HEK293 (cell line): ENCODE measurements around the gene SHROOM3.

Source experiments
- CTCF ChIA-PET: fragments of 350-600 bp; formaldehyde crosslinking; extraction: SDS; loops from one replicate; lab custom pipeline; 2021; ENCODE audit warnings: antibody characterized with exemption; lab: Yijun Ruan, JAX
- POLR2A ChIA-PET: fragments of 300-600 bp; formaldehyde crosslinking; extraction: SDS; loops from one replicate; lab custom pipeline; 2020; ENCODE audit warnings: antibody characterized with exemption, inconsistent platforms; lab: Yijun Ruan, JAX
- H3K27ac ChIP-seq: fragments of 200-500 bp; sonication (Bioruptor generic); 2 replicates; pipeline ENCODE4 v1.5.1; 2014; ENCODE audit warnings: low read depth, low read length, control low read depth, inconsistent platforms; ENCODE audit errors: extremely low read depth
- H3K36me3 ChIP-seq, 2 experiments: fragments of 200-500 bp in 1 of 2; sonication (Bioruptor generic) in 1 of 2; 1 replicate in 1 of 2; 2 replicates in 1 of 2; pipeline ENCODE4 v1.5.1; 2014 to 2017; ENCODE audit warnings: inconsistent platforms in 2 of 2, low read length in 2 of 2; ENCODE audit not compliant: control insufficient read depth in 2 of 2, insufficient read depth in 1 of 2
- H3K4me1 ChIP-seq: fragments of 200-500 bp; sonication (Bioruptor generic); 2 replicates; pipeline ENCODE4 v1.5.1; 2014; ENCODE audit warnings: mild to moderate bottlenecking, low read length, inconsistent platforms; ENCODE audit not compliant: control insufficient read depth, insufficient read depth
- H3K4me3 ChIP-seq: 2 replicates; pipeline ENCODE4 v1.5.1; 2011; ENCODE audit warnings: low read depth, mild to moderate bottlenecking, control low read depth, low read length, moderate library complexity
- H3K9me3 ChIP-seq: fragments of 200-500 bp; sonication (Bioruptor generic); 2 replicates; pipeline ENCODE4 v1.5.1; 2014; ENCODE audit warnings: low read depth, low read length, inconsistent platforms; ENCODE audit not compliant: control insufficient read depth, insufficient read depth
- EGR2 ChIP-seq: fragments of 450-650 bp; formaldehyde crosslinking; IDR thresholded peaks from 2 replicates; pipeline ENCODE4 v1.5.1; 2016; ENCODE audit warnings: low read depth, missing biosample characterization, missing genetic modification characterization
- GLI2 ChIP-seq: fragments of 450-650 bp; formaldehyde crosslinking; IDR thresholded peaks from 2 replicates; pipeline ENCODE4; 2017; ENCODE audit warnings: missing biosample characterization, missing genetic modification characterization, low read depth, borderline replicate concordance
- GLI4 ChIP-seq: fragments of 450-650 bp; formaldehyde crosslinking; IDR thresholded peaks from 2 replicates; pipeline ENCODE4 v1.5.1; 2016; ENCODE audit warnings: missing biosample characterization, missing genetic modification characterization
- KLF16 ChIP-seq: fragments of 450-650 bp; formaldehyde crosslinking; IDR thresholded peaks from 2 replicates; pipeline ENCODE4 v1.5.1; 2017; ENCODE audit warnings: missing biosample characterization, missing genetic modification characterization
- OSR2 ChIP-seq: fragments of 450-650 bp; formaldehyde crosslinking; IDR thresholded peaks from 2 replicates; pipeline ENCODE4 v1.5.1; 2016; ENCODE audit warnings: missing biosample characterization, missing genetic modification characterization
- REST ChIP-seq: fragments of 450-650 bp; formaldehyde crosslinking; IDR thresholded peaks from 2 replicates; pipeline ENCODE4 v1.5.1; 2016; ENCODE audit warnings: missing biosample characterization, missing genetic modification characterization
- SP3 ChIP-seq: fragments of 450-650 bp; formaldehyde crosslinking; IDR thresholded peaks from 2 replicates; pipeline ENCODE4 v1.5.1; 2016; ENCODE audit warnings: missing biosample characterization, missing genetic modification characterization
- ZBTB1 ChIP-seq: fragments of 450-650 bp; formaldehyde crosslinking; IDR thresholded peaks from 2 replicates; pipeline ENCODE4 v1.5.1; 2016; ENCODE audit warnings: missing biosample characterization, missing genetic modification characterization
- ZBTB49 ChIP-seq: fragments of 450-650 bp; formaldehyde crosslinking; IDR thresholded peaks from 2 replicates; pipeline ENCODE4 v1.5.1; 2016; ENCODE audit warnings: missing biosample characterization, missing genetic modification characterization, low read depth
- ZFP3 ChIP-seq: fragments of 450-650 bp; formaldehyde crosslinking; IDR thresholded peaks from 2 replicates; pipeline ENCODE4 v1.5.1; 2016; ENCODE audit warnings: low read depth, missing biosample characterization, missing genetic modification characterization
- ZNF10 ChIP-seq: fragments of 450-650 bp; formaldehyde crosslinking; IDR thresholded peaks from 2 replicates; pipeline ENCODE4 v1.5.1; 2017; ENCODE audit warnings: missing biosample characterization, missing genetic modification characterization
- ZNF19 ChIP-seq: fragments of 450-650 bp; formaldehyde crosslinking; IDR thresholded peaks from 2 replicates; pipeline ENCODE4; 2016; ENCODE audit warnings: missing biosample characterization, missing genetic modification characterization, low read depth
- ZNF214 ChIP-seq: fragments of 450-650 bp; formaldehyde crosslinking; IDR thresholded peaks from 2 replicates; pipeline ENCODE4 v1.5.1; 2017; ENCODE audit warnings: missing biosample characterization, mild to moderate bottlenecking, missing genetic modification characterization, borderline replicate concordance
- ZNF223 ChIP-seq: fragments of 450-650 bp; formaldehyde crosslinking; IDR thresholded peaks from 2 replicates; pipeline ENCODE4 v1.5.1; 2016; ENCODE audit warnings: missing biosample characterization, missing genetic modification characterization
- ZNF24 ChIP-seq: fragments of 450-650 bp; formaldehyde crosslinking; IDR thresholded peaks from 2 replicates; pipeline ENCODE4 v1.5.1; 2016; ENCODE audit warnings: missing biosample characterization, missing genetic modification characterization
- ZNF274 ChIP-seq, 2 experiments: fragments of 200-500 bp in 1 of 2; fragments of 450-650 bp in 1 of 2; sonication (Bioruptor generic) in 1 of 2; formaldehyde crosslinking in 1 of 2; IDR thresholded peaks; 2 replicates each; pipeline versions ENCODE4 v1.5.1 to v1.6.1; 2014 to 2016; ENCODE audit warnings: borderline replicate concordance in 1 of 2, inconsistent platforms in 1 of 2, low read length in 1 of 2, missing biosample characterization in 1 of 2, missing genetic modification characterization in 1 of 2
- ZNF391 ChIP-seq: fragments of 450-650 bp; formaldehyde crosslinking; IDR thresholded peaks from 2 replicates; pipeline ENCODE4 v1.5.1; 2016; ENCODE audit warnings: low read depth, missing biosample characterization, missing genetic modification characterization, borderline replicate concordance
- ZNF426 ChIP-seq: fragments of 450-650 bp; formaldehyde crosslinking; IDR thresholded peaks from 2 replicates; pipeline ENCODE4 v1.5.1; 2017; ENCODE audit warnings: missing biosample characterization, missing genetic modification characterization, mild to moderate bottlenecking, inconsistent platforms, moderate library complexity
- ZNF473 ChIP-seq: fragments of 450-650 bp; formaldehyde crosslinking; IDR thresholded peaks from 2 replicates; pipeline ENCODE4 v1.5.1; 2017; ENCODE audit warnings: missing biosample characterization, missing genetic modification characterization
- ZNF529 ChIP-seq: fragments of 450-650 bp; formaldehyde crosslinking; IDR thresholded peaks from 2 replicates; pipeline ENCODE4 v1.5.1; 2017; ENCODE audit warnings: missing genetic modification characterization, missing biosample characterization; ENCODE audit not compliant: insufficient replicate concordance
- ZNF654 ChIP-seq: fragments of 450-650 bp; formaldehyde crosslinking; IDR thresholded peaks from 2 replicates; pipeline ENCODE4 v1.5.1; 2016; ENCODE audit warnings: low read depth, missing biosample characterization, missing genetic modification characterization
- ZNF670 ChIP-seq: fragments of 450-650 bp; formaldehyde crosslinking; IDR thresholded peaks from 2 replicates; pipeline ENCODE4 v1.5.1; 2016; ENCODE audit warnings: missing biosample characterization, missing genetic modification characterization, low read depth
- ZNF707 ChIP-seq: fragments of 450-650 bp; formaldehyde crosslinking; IDR thresholded peaks from 2 replicates; pipeline ENCODE4 v1.5.1; 2016; ENCODE audit warnings: missing biosample characterization, missing genetic modification characterization
- ZNF837 ChIP-seq: fragments of 450-650 bp; formaldehyde crosslinking; IDR thresholded peaks from 2 replicates; pipeline ENCODE4 v1.5.1; 2016; ENCODE audit warnings: missing biosample characterization, missing genetic modification characterization

Gene SHROOM3

GRCh38 chr4:76670631-76671030 is 235.6 kb downstream of the SHROOM3 start:
- no peaks in the 10 kb centered on the region for H3K36me3 ChIP-seq

GRCh38 chr4:76673362-76673761 is 238.3 kb downstream of the SHROOM3 start:
- TF ChIP-seq ZNF10 (tag by site-specific recombination) (no peak), ZNF529 (tag by site-specific recombination) (no peak), ZNF214 (tag by site-specific recombination) (no peak), REST (no peak), ZNF654 (tag by site-specific recombination) (no peak), SP3 (tag by site-specific recombination) (no peak), ZNF19 (tag by site-specific recombination) (no peak), ZFP3 (no peak)
- Histone ChIP-seq H3K36me3 (no peaks in the 10 kb centered on the region), H3K4me1 (no peaks in the 10 kb centered on the region; the same call in 1 of the 2 replicates), H3K9me3 (no peaks in the 10 kb centered on the region), H3K4me3 (no peak overlapping the region), H3K27ac (no peak overlapping the region)
- ChIA-PET CTCF (interaction anchor here (0.6 kb wide), 1 partner anchor 62 kb away, joined by 5 read pairs; no protein-coding TSS in a partner anchor), POLR2A (no interaction called here)

More at GRCh38 chr4:76670631-76671030, 235.6 kb downstream of the SHROOM3 start:
- CTCF ChIA-PET = no interaction called here
- Histone ChIP-seq H3K4me3 (no peak overlapping the region), H3K9me3 (no peaks in the 10 kb centered on the region), H3K27ac (no peak overlapping the region), H3K4me1 (no peaks in the 10 kb centered on the region)
- no peak for TF ChIP-seq ZNF391 (tag by site-specific recombination)
- TF ChIP-seq ZBTB49 = peak; percentile 90
- POLR2A ChIA-PET = no interaction called here

- Histone ChIP-seq H3K9me3 (no peaks in the 10 kb centered on the region), H3K27ac (no peak overlapping the region), H3K4me1 (no peaks in the 10 kb centered on the region; the same call in 1 of the 2 replicates), H3K4me3 (no peak overlapping the region), H3K36me3 (no peaks in the 10 kb centered on the region)
- ChIA-PET POLR2A (no interaction called here), CTCF (interaction anchor here (0.6 kb wide), 1 partner anchor 244 kb away, joined by 3 read pairs; no protein-coding TSS in a partner anchor)
- no peak for TF ChIP-seq GLI2 (tag by site-specific recombination)
- TF ChIP-seq ZNF670 (tag by site-specific recombination) = no peak
- TF ChIP-seq ZNF837 = no peak
- no peak for TF ChIP-seq ZNF274 (IDR thresholded peaks at IDR 0.05; ENCODE audit: low read length)
- TF ChIP-seq ZNF274 (tag by site-specific recombination; IDR thresholded peaks at IDR 0.05; ENCODE audit: borderline replicate concordance) = no peak
- no peak for TF ChIP-seq ZNF426 (tag by site-specific recombination)
- no peak for TF ChIP-seq ZNF223 (tag by site-specific recombination)
- no peak for TF ChIP-seq OSR2
- TF ChIP-seq EGR2 (tag by site-specific recombination) = no peak
- TF ChIP-seq ZNF473 (tag by site-specific recombination) = no peak
- no peak for TF ChIP-seq ZNF19 (tag by site-specific recombination)
- no peak for TF ChIP-seq GLI4 (tag by site-specific recombination)
- no peak for TF ChIP-seq ZBTB49
- TF ChIP-seq ZNF707 (tag by site-specific recombination) = no peak
- no peak for TF ChIP-seq KLF16 (tag by site-specific recombination)
- TF ChIP-seq ZBTB1 (tag by site-specific recombination) = no peak
- TF ChIP-seq ZNF24 (tag by site-specific recombination) = no peak
Observed at GRCh38 chr4:76674983-76675382, 240.0 kb downstream of the SHROOM3 start.
